Right lobe of liver (tissue), 6 donors: ENCODE results near the gene GDAP2. TPM values are rescaled to one million over a fixed set of nuclear protein-coding genes. Genes with fewer than 3 reads are reported as not detected.

Experiments used
- ATAC-seq, 4 donors: fragments of 200-7000 bp; cut with Tn5 transposase; one replicate each; pipeline ENCODE4 v1.9.1; 2020; ENCODE audit warnings: mild to moderate bottlenecking in 4 of 4, moderate library complexity in 4 of 4
- DNase-seq, 3 donors: peaks; one replicate each; pipeline ENCODE4 v3.0.0-alpha.2; 2020
- H3K27ac ChIP-seq, 3 donors: fragments of 200-600 bp; one replicate each; pipeline ENCODE4 v1.8.0; 2022
- H3K27me3 ChIP-seq, 2 donors: fragments of 200-600 bp; one replicate each; pipeline ENCODE4 v1.8.0; 2022
- H3K36me3 ChIP-seq, 4 donors: fragments of 200-600 bp; sonication (generic) in 1 of 4; one replicate each; pipeline versions ENCODE4 v1.5.1 to v1.8.0; 2017 to 2022; ENCODE audit warnings: control low read depth in 1 of 4
- H3K4me1 ChIP-seq, 4 donors: fragments of 200-600 bp; sonication (generic) in 1 of 4; one replicate each; pipeline versions ENCODE4 v1.5.1 to v1.8.0; 2017 to 2022; ENCODE audit warnings: control low read depth in 1 of 4
- H3K4me3 ChIP-seq, 3 donors: fragments of 200-600 bp; one replicate each; pipeline ENCODE4 v1.8.0; 2022
- H3K9me3 ChIP-seq, 4 donors: fragments of 200-600 bp; sonication (generic) in 1 of 4; one replicate each; pipeline versions ENCODE4 v1.5.1 to v1.8.0; 2017 to 2022; ENCODE audit warnings: control low read depth in 1 of 4
- POLR2A ChIP-seq: fragments of 450-650 bp; IDR thresholded peaks from one replicate; pipeline ENCODE4 v1.6.1; 2017; ENCODE audit warnings: antibody characterized with exemption, mild to moderate bottlenecking
- WGBS: methylation state at CpG from one replicate; pipeline ENCODE4 v1.1.6; 2018; ENCODE audit warnings: low coverage, low lambda C conversion rate; ENCODE audit not compliant: insufficient coverage; ENCODE audit errors: missing lambda C conversion rate; 5-methylcytosine and 5-hydroxymethylcytosine counted together
- intact Hi-C, 2 donors: fragments of 100-400 bp; cut with DNase I; formaldehyde crosslinking; loops; one replicate each; pipeline versions ENCODE4 v1.11.2 to v1.14.1; 2022
- total RNA-seq, 6 experiments: library from RNA; depleted of rRNA in 2 of 6; stranded (reverse); fragments of >200 nt in 2 of 6; fragmentation: NEBNext Ultra II Directional in 3 of 6; extraction: Animal tissue kit (Norgen Biotek cat#: 25700) in 3 of 6; gene quantifications; one replicate each; pipeline versions ENCODE4 v1.1.0 to v1.2.4, GENCODE V29; 2016 to 2023
- TF ChIP-seq, protein P1 (sequence below), 4 donors: fragments of 200-600 bp in 3 of 4; fragments of 450-650 bp in 1 of 4; IDR thresholded peaks; one replicate each; pipeline versions ENCODE4 v1.5.1 to v1.8.0; 2016 to 2022; ENCODE audit warnings: antibody characterized with exemption in 4 of 4, mild to moderate bottlenecking in 2 of 4
- donor health status: DM: no; HTN: yes; CAD: no.
- donor health status: DM: no; HTN: no; CAD: no.
- donor health status: DM: no; HTN: no; CAD: no.
- donor health status: DM: no; HTN: yes; CAD: no.
- donor health status: DM: no; HTN: yes; CAD: no.

Gene GDAP2
- total RNA-seq, 6 experiments from 2014 or later, result 11.3 to 16.2 (median 13.2) TPM

- TF ChIP-seq, protein P1, sequence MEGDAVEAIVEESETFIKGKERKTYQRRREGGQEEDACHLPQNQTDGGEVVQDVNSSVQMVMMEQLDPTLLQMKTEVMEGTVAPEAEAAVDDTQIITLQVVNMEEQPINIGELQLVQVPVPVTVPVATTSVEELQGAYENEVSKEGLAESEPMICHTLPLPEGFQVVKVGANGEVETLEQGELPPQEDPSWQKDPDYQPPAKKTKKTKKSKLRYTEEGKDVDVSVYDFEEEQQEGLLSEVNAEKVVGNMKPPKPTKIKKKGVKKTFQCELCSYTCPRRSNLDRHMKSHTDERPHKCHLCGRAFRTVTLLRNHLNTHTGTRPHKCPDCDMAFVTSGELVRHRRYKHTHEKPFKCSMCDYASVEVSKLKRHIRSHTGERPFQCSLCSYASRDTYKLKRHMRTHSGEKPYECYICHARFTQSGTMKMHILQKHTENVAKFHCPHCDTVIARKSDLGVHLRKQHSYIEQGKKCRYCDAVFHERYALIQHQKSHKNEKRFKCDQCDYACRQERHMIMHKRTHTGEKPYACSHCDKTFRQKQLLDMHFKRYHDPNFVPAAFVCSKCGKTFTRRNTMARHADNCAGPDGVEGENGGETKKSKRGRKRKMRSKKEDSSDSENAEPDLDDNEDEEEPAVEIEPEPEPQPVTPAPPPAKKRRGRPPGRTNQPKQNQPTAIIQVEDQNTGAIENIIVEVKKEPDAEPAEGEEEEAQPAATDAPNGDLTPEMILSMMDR (IDR thresholded peaks at IDR 0.05), result no peak
- no peak for TF ChIP-seq POLR2A
- ATAC-seq (peak in 1 of 4 donors; percentile 35), DNase-seq (peak in 1 of 3 donors; percentile 46)
- no peaks in the 10 kb centered on the region for H3K9me3 ChIP-seq
- H3K27ac ChIP-seq, result no peak overlapping the region
- peaks cover 0 to 10% (median 0%) of the 10 kb centered on the region in 4 donors for H3K4me1 ChIP-seq
- H3K36me3 ChIP-seq, result no peaks in the 10 kb centered on the region
- intact Hi-C loops, result no loop called here
- H3K27me3 ChIP-seq, result no peaks in the 10 kb centered on the region
- H3K4me3 ChIP-seq, result no peak overlapping the region
- WGBS, result 80% methylated on average over 1 of the region's 4 CpGs
Observed at GRCh38 chr1:117828201-117828600, 101.2 kb downstream of the GDAP2 start.

GRCh38 chr1:117826540-117827078 is 102.8 kb downstream of the GDAP2 start:
- 44% methylated on average over 1 of the region's 1 CpG for WGBS
- ATAC-seq, result peak in 3 of 4 donors; percentile 34 to 82 (median 76)
- TF ChIP-seq, protein P1 (IDR thresholded peaks at IDR 0.05), result no peak
- no peak for TF ChIP-seq POLR2A
- peaks cover 0 to 15% (median 0%) of the 10 kb centered on the region in 4 donors for H3K4me1 ChIP-seq
- no peaks in the 10 kb centered on the region for H3K9me3 ChIP-seq
- no peaks in the 10 kb centered on the region for H3K36me3 ChIP-seq
- H3K27ac ChIP-seq, result no peak overlapping the region
- intact Hi-C loops, result no loop called here
- no peak for DNase-seq
- H3K4me3 ChIP-seq, result no peak overlapping the region
- no peaks in the 10 kb centered on the region for H3K27me3 ChIP-seq

DNA sequence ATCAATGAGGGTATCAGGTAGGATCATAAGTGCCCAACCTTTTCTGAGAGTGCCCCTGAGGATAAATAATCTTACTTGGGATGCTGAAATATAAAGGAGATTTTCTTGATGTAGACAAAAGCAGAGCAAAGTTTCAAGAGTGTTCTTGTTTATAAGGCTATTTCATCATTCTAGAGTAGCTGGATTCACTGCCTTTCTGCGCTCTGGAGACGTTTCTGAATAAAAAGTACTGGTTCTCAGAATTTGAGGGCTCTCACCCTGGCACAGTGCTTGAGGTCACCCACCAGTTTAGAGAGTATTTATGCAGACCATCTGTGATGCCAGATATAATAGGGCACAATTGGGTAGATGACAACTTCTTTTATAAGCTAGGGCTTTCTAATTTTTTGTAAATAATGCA is 103.3 kb downstream of the GDAP2 start:
- Histone ChIP-seq H3K27ac (no peak overlapping the region), H3K27me3 (no peaks in the 10 kb centered on the region), H3K4me1 (peaks cover 0 to 15% (median 0%) of the 10 kb centered on the region in 4 donors), H3K9me3 (no peaks in the 10 kb centered on the region), H3K36me3 (no peaks in the 10 kb centered on the region), H3K4me3 (no peak overlapping the region)
- 36% methylated on average over 2 of the region's 2 CpGs for WGBS
- no peak for TF ChIP-seq POLR2A
- TF ChIP-seq, protein P1 (IDR thresholded peaks at IDR 0.05), result no peak
- intact Hi-C loops, result no loop called here
- DNase-seq (no peak), ATAC-seq (no peak)

- no peaks in the 10 kb centered on the region for H3K27me3 ChIP-seq
- H3K4me1 ChIP-seq, result peaks cover 0 to 15% (median 0%) of the 10 kb centered on the region in 4 donors
- no CpG with 5 or more reads among the region's 2 CpGs for WGBS
- no peak for DNase-seq
- H3K27ac ChIP-seq, result no peak overlapping the region
- H3K4me3 ChIP-seq, result no peak overlapping the region
- intact Hi-C loops, result no loop called here
- ATAC-seq, result no peak
- no peaks in the 10 kb centered on the region for H3K9me3 ChIP-seq
- no peaks in the 10 kb centered on the region for H3K36me3 ChIP-seq
- TF ChIP-seq, protein P1 (IDR thresholded peaks at IDR 0.05), result no peak
- no peak for TF ChIP-seq POLR2A
Observed at GRCh38 chr1:117825414-117825813, 104.0 kb downstream of the GDAP2 start.
